Kidney (tissue), 14 donors: Measurements from ENCODE around the gene FARS2. TPM values are rescaled to one million over a fixed set of nuclear protein-coding genes. Genes with fewer than 3 reads are reported as not detected.

ENCODE experiments used
- DNase-seq, 5 donors: peaks; one replicate each; pipeline ENCODE4 v3.0.0-alpha.2; 2013 to 2020
- FAIRE-seq: peaks from 2 replicates; lab custom pipeline; 2012; peaks lifted over from hg19 to GRCh38; lab: Jason Lieb, UNC
- H3K27ac ChIP-seq, 2 donors: one replicate each; pipeline ENCODE4 v1.7.0; 2013; ENCODE audit warnings: low read depth in 2 of 2, low read length in 2 of 2, inconsistent platforms in 1 of 2
- H3K27me3 ChIP-seq: one replicate; pipeline ENCODE4 v1.7.1; 2013; ENCODE audit warnings: low read length, inconsistent platforms; ENCODE audit not compliant: control insufficient read depth, insufficient read depth
- H3K36me3 ChIP-seq, 3 donors: one replicate each; pipeline versions ENCODE4 v1.7.0 to v1.7.1; 2013; ENCODE audit warnings: low read length in 3 of 3, control low read depth in 1 of 3, inconsistent platforms in 1 of 3; ENCODE audit not compliant: insufficient read depth in 3 of 3, control insufficient read depth in 2 of 3
- H3K4me1 ChIP-seq, 3 donors: one replicate each; pipeline versions ENCODE4 v1.7.0 to v1.7.1; 2013; ENCODE audit warnings: low read length in 3 of 3, inconsistent platforms in 1 of 3, low read depth in 1 of 3; ENCODE audit not compliant: control insufficient read depth in 2 of 3, insufficient read depth in 2 of 3
- H3K4me3 ChIP-seq, 3 donors: one replicate each; pipeline versions ENCODE4 v1.7.0 to v1.8.1; 2013; ENCODE audit warnings: low read length in 3 of 3, control low read depth in 1 of 3, inconsistent platforms in 1 of 3
- H3K9ac ChIP-seq, 3 donors: one replicate each; pipeline versions ENCODE4 v1.7.0 to v1.7.1; 2013; ENCODE audit warnings: low read length in 3 of 3, control low read depth in 1 of 3, inconsistent platforms in 1 of 3
- H3K9me3 ChIP-seq, 3 donors: one replicate each; pipeline versions ENCODE4 v1.7.0 to v1.7.1; 2013; ENCODE audit warnings: low read length in 3 of 3, control low read depth in 1 of 3, inconsistent platforms in 1 of 3; ENCODE audit not compliant: control insufficient read depth in 2 of 3, insufficient read depth in 1 of 3
- CTCF ChIP-seq: IDR thresholded peaks from 3 replicates; pipeline ENCODE4 v1.5.1; 2012; ENCODE audit warnings: mild to moderate bottlenecking, moderate library complexity, borderline replicate concordance; ENCODE audit not compliant: insufficient read depth; ENCODE audit errors: extremely low read depth
- intact Hi-C: fragments of 100-400 bp; cut with DNase I; formaldehyde crosslinking; loops from one replicate; pipeline ENCODE4 v1.11.1; 2022
- polyA plus RNA-seq: library from polyadenylated mRNA; stranded (reverse); fragments of 350-450 nt; fragmentation: Illumina TruSeq; extraction: RNeasy Lipid Tissue Mini Kit (QIAGEN cat#74804); gene quantifications from one replicate; pipeline ENCODE4 v1.2.3, GENCODE V29; 2014; ENCODE audit warnings: low read depth, low replicate concordance; ENCODE audit not compliant: insufficient read depth
- total RNA-seq: library from RNA; stranded (reverse); fragmentation: NEBNext Ultra II Directional; extraction: Animal tissue kit (Norgen Biotek cat#: 25700); gene quantifications from one replicate; pipeline ENCODE4 v1.2.1, GENCODE V29; 2021
- donor health status: control.
- donor health status: control.
- donor health status: control.
- donor health status: control.
- donor health status: control.
- donor health status: DM: yes; HTN: yes; CAD: no.
- donor health status: Normal renal cell carcinoma (clear cell type).

FARS2 gene
- total and polyA plus RNA-seq, 2 donors from 2014 or later: 22.1 to 24.8 TPM

GRCh38 chr6:5512422-5512821 is 251.1 kb downstream of the FARS2 start:
- Histone ChIP-seq H3K9me3 (no peaks in the 10 kb centered on the region), H3K4me3 (no peak overlapping the region), H3K27me3 (no peaks in the 10 kb centered on the region), H3K4me1 (no peaks in the 10 kb centered on the region), H3K9ac (no peak overlapping the region), H3K36me3 (no peaks in the 10 kb centered on the region), H3K27ac (no peak overlapping the region)
- intact Hi-C loops: no loop called here
- FAIRE-seq (no peak), DNase-seq (no peak)
- no peak for TF ChIP-seq CTCF

GRCh38 chr6:5513408-5513807 is 252.1 kb downstream of the FARS2 start:
- Histone ChIP-seq H3K9ac (no peak overlapping the region), H3K27me3 (no peaks in the 10 kb centered on the region), H3K4me1 (no peaks in the 10 kb centered on the region), H3K27ac (no peak overlapping the region), H3K4me3 (no peak overlapping the region), H3K9me3 (no peaks in the 10 kb centered on the region), H3K36me3 (no peaks in the 10 kb centered on the region)
- DNase-seq: no peak
- FAIRE-seq: no peak
- intact Hi-C loops: no loop called here
- no peak for TF ChIP-seq CTCF

- H3K36me3 ChIP-seq: no peaks in the 10 kb centered on the region
- no peak overlapping the region for H3K27ac ChIP-seq
- no peak overlapping the region for H3K4me3 ChIP-seq
- no peaks in the 10 kb centered on the region for H3K9me3 ChIP-seq
- no peaks in the 10 kb centered on the region for H3K27me3 ChIP-seq
- intact Hi-C loops: no loop called here
- FAIRE-seq (no peak), DNase-seq (no peak)
- no peak overlapping the region for H3K9ac ChIP-seq
- TF ChIP-seq CTCF: no peak
- no peaks in the 10 kb centered on the region for H3K4me1 ChIP-seq
These were observed 253.0 kb downstream of the FARS2 start for GRCh38 chr6:5514353-5514752.

- H3K36me3 ChIP-seq: no peaks in the 10 kb centered on the region
- intact Hi-C loops: no loop called here
- no peak for DNase-seq
- FAIRE-seq: no peak
- no peaks in the 10 kb centered on the region for H3K27me3 ChIP-seq
- no peak overlapping the region for H3K27ac ChIP-seq
- H3K4me3 ChIP-seq: no peak overlapping the region
- TF ChIP-seq CTCF: no peak
- no peaks in the 10 kb centered on the region for H3K4me1 ChIP-seq
- no peaks in the 10 kb centered on the region for H3K9me3 ChIP-seq
- no peak overlapping the region for H3K9ac ChIP-seq
These were observed 253.9 kb downstream of the FARS2 start for GRCh38 chr6:5515200-5515599.
